Psoas muscle (tissue), 8 donors: Measurements from ENCODE around the gene NR2F2. TPM values are rescaled to one million over a fixed set of nuclear protein-coding genes. Genes with fewer than 3 reads are reported as not detected.

Experiments used
- ATAC-seq, 4 donors: fragments of 200-7000 bp; cut with Tn5 transposase; one replicate each; pipeline ENCODE4 v1.9.1; 2020; ENCODE audit warnings: moderate library complexity in 3 of 4, mild to moderate bottlenecking in 2 of 4
- DNase-seq, 2 donors: peaks; one replicate each; pipeline ENCODE4 v3.0.0-alpha.2; 2020
- H3K27ac ChIP-seq: fragments of 200-600 bp; one replicate; pipeline ENCODE4 v1.8.0; 2022
- H3K27me3 ChIP-seq, 3 donors: fragments of 200-600 bp in 1 of 3; one replicate each; pipeline versions ENCODE4 v1.6.1 to v1.8.0; 2013 to 2022; ENCODE audit warnings: low read length in 2 of 3, mild to moderate bottlenecking in 2 of 3, moderate library complexity in 1 of 3; ENCODE audit not compliant: insufficient read depth in 3 of 3
- H3K36me3 ChIP-seq, 2 donors: fragments of 200-600 bp in 1 of 2; one replicate each; pipeline versions ENCODE4 v1.6.1 to v1.8.0; 2013 to 2022; ENCODE audit warnings: low read depth in 1 of 2, mild to moderate bottlenecking in 1 of 2, moderate library complexity in 1 of 2; ENCODE audit not compliant: insufficient read depth in 1 of 2
- H3K4me1 ChIP-seq: fragments of 200-600 bp; one replicate; pipeline ENCODE4 v1.8.0; 2022
- H3K4me3 ChIP-seq: fragments of 200-600 bp; one replicate; pipeline ENCODE4 v1.8.0; 2022; ENCODE audit warnings: mild to moderate bottlenecking
- H3K9me3 ChIP-seq: fragments of 200-600 bp; one replicate; pipeline ENCODE4 v1.8.0; 2022
- CTCF ChIP-seq: fragments of 200-600 bp; IDR thresholded peaks from one replicate; pipeline ENCODE4 v1.8.0; 2022; ENCODE audit warnings: antibody characterized with exemption
- WGBS, 3 donors: extraction: QIAGEN DNeasy Blood & Tissue Kit; methylation state at CpG; one replicate each; pipeline versions ENCODE4 v1.1.6 to v1.1.7; 2013; 5-methylcytosine and 5-hydroxymethylcytosine counted together
- intact Hi-C, 2 donors: fragments of 100-400 bp; cut with DNase I; formaldehyde crosslinking; loops; one replicate each; pipeline versions ENCODE4 v1.11.0 to v1.14.2; 2022
- polyA plus RNA-seq, 3 donors: library from polyadenylated mRNA; stranded (reverse); fragments of 200-250 nt; gene quantifications; one replicate each; pipeline ENCODE4 v1.2.3, GENCODE V29; 2013
- total RNA-seq, 4 donors: library from RNA; stranded (reverse); fragmentation: NEBNext Ultra II Directional in 2 of 4; extraction: Animal tissue kit (Norgen Biotek cat#: 25700) in 2 of 4; gene quantifications; one replicate each; pipeline versions ENCODE4 v1.2.1 to v1.2.4, GENCODE V29; 2021 to 2023
- donor health status: healthy with polysubstance abuse.
- donor health status: DM: no; HTN: no; CAD: no; lungs with moderate emphysema.
- donor health status: Bipolar disorder and iron deficiency.
- donor health status: healthy.
- donor health status: DM: yes; HTN: yes; CAD: no.
- donor health status: DM: no; HTN: no; CAD: no.
- donor health status: DM: no; HTN: no; CAD: no.
- donor health status: DM: yes; HTN: yes; CAD: no.

NR2F2 gene
- total and polyA plus RNA-seq, 7 donors, result 10.3 to 20.1 (median 14.7) TPM

DNA sequence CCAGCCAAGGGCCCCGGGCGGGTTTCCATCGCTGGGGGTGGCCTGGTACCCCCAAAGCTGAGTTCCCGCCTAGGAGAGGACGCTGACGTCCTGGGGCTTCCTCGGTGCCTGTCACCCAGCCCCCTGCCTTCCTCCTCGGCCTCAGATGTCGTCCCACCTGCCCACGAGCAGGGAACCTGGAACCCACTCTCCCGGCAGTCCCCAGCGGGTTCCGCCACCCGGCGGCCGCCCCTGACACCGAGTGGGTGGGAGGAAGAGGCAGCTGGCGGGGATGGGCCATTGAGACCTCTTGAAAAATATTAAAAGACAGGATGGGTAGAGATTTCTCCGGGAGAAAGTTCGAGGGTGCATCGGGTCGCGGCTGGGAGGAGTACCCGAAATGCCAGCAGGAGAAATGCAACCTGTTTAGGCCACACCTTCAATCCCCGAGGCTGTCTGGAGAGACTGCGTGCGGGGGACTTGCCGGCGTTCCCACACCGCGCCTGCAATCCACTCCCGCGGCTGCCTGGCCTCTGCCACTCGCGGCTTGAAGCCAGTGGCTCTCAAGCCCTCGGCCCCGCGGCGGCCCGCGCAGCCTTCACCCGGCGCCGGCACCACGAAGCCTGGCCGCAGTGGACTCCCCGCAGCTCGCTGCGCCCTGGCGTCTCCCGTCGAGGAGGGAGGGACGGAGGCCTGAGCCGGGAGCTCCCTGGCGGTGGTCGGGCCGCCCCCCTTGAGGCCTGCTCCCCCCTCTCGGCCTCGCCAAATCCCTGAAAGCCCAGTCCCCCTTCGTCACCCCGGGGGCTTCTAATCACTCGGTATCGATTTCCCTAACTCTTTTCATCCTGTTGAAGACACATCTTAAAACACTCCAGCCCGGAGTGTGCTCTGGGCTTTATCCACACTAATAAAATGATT lies 8.6 kb upstream of the NR2F2 start:
- TF ChIP-seq CTCF, result no peak
- ATAC-seq (peak; percentile 45 to 52 (median 49)), DNase-seq (peak; percentile 29 to 57)
- H3K4me1 ChIP-seq, result no peaks in the 10 kb centered on the region
- WGBS, 3 donors, result 4 to 5% (median 4%) methylated on average over 39 to 64 of the region's 64 CpGs
- peak overlapping the region; percentile 64 for H3K4me3 ChIP-seq
- no peaks in the 10 kb centered on the region for H3K36me3 ChIP-seq
- H3K9me3 ChIP-seq, result no peaks in the 10 kb centered on the region
- peaks cover 0 to 95% (median 26%) of the 10 kb centered on the region in 3 donors for H3K27me3 ChIP-seq
- H3K27ac ChIP-seq, result peak overlapping the region; percentile 70
- intact Hi-C loops, result loop anchor here (10.0 kb wide), 3 partner anchors 267 to 1433 kb away; no protein-coding TSS in a partner anchor

DNA sequence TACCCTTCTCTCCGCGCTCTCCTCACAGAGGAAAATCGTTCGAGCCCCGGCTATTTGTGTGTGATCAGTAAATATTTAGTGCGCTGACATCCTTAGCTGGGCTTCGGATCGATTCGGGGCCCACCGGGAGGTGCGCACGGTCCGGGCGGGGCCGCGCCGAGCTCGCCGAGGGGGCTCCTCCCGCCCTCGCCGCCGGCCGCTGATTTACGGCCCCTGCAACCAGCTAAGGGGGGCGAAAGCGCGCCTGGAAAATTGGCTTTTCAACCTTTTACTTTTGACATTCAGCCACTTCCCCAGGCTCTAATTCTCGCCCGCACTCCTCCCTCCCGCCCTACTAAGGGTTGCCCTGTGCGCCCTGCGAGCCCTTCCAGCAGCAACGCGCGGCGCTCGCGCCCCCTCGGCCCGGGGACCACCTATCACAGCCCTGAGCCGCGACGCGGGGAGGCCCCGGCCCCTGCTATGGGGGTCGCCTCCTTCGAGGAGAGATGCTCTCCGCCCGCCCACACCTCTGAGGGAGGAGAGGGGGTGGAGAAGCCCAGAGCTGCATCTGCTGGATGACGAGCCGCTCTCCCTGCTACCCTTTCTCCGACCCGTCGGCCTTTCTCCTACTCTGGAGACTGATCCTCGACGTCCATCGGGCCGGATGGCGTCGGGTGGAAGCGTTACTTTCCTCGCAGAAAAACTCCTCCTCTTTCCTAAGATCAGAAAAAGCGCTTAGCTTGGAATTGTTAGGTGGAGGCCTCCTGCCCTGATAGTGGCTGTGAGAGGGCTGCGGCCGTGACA lies 7.8 kb upstream of the NR2F2 start:
- H3K27ac ChIP-seq, result peak overlapping the region; percentile 70
- WGBS, 3 donors, result 30 to 33% (median 30%) methylated on average over 66 of the region's 66 CpGs
- no peaks in the 10 kb centered on the region for H3K4me1 ChIP-seq
- H3K4me3 ChIP-seq, result peak overlapping the region; percentile 64
- no peaks in the 10 kb centered on the region for H3K36me3 ChIP-seq
- TF ChIP-seq CTCF, result no peak
- intact Hi-C loops, result loop anchor here (10.0 kb wide), 3 partner anchors 268 to 1432 kb away; no protein-coding TSS in a partner anchor
- H3K9me3 ChIP-seq, result no peaks in the 10 kb centered on the region
- DNase-seq, result peak; percentile 27 to 54
- peak in 1 of 4 donors; percentile 5 for ATAC-seq
- H3K27me3 ChIP-seq, result peaks cover 0 to 90% (median 24%) of the 10 kb centered on the region in 3 donors

GRCh38 chr15:96323319-96324145 lies 7.0 kb upstream of the NR2F2 start:
- H3K27me3 ChIP-seq, result peaks cover 0 to 81% (median 24%) of the 10 kb centered on the region in 3 donors
- no peaks in the 10 kb centered on the region for H3K4me1 ChIP-seq
- DNase-seq, result no peak
- ATAC-seq, result no peak
- intact Hi-C loops, result loop anchor here (10.0 kb wide), 3 partner anchors 269 to 1431 kb away; no protein-coding TSS in a partner anchor
- H3K36me3 ChIP-seq, result no peaks in the 10 kb centered on the region
- TF ChIP-seq CTCF, result no peak
- no peaks in the 10 kb centered on the region for H3K9me3 ChIP-seq
- H3K27ac ChIP-seq, result peak overlapping the region; percentile 77
- 78 to 85% (median 84%) methylated on average over 29 of the region's 29 CpGs for WGBS, 3 donors
- H3K4me3 ChIP-seq, result peak overlapping the region; percentile 92

DNA sequence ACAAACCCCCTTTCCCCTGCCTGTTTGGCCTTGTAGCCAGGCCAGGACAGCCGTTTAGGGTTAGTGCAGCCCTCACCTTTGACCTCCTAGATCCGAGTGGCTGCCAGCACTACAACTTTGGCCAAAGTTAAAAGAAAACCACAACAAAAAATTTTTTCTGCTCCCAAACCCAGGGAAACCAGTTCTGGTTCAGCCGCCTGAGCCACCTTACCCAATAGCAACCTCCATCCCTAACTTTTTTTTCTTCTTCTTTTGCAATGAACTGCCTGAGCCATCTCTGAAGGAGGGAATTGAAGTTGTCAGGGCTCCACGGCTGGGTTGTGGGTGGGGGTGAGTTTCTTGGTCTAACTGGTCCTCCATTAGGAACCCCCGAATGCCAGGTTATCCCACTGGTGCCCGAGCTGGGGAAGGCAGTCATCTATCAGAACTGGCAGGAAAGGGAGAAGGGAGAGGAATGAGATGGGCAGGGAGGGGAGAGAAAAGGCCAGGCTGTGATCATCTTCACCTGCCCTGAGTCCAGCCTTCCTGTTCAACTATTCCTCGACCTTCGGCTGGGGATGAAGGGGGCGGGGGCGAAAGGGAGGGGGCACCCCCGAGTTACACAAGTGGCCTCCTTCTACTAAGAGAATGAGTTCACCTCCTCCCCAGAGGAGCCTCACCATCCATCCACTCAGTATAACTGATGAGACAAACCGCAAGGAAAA lies 6.2 kb upstream of the NR2F2 start:
- 63 to 69% (median 68%) methylated on average over 12 of the region's 12 CpGs for WGBS, 3 donors
- Histone ChIP-seq H3K4me3 (peak overlapping the region; percentile 92), H3K4me1 (no peaks in the 10 kb centered on the region), H3K9me3 (no peaks in the 10 kb centered on the region), H3K36me3 (no peaks in the 10 kb centered on the region), H3K27ac (peak overlapping the region; percentile 77), H3K27me3 (peaks cover 0 to 73% (median 24%) of the 10 kb centered on the region in 3 donors)
- DNase-seq, result no peak
- no peak for TF ChIP-seq CTCF
- no peak for ATAC-seq
- intact Hi-C loops, result loop anchor here (10.0 kb wide), 3 partner anchors 270 to 1430 kb away; no protein-coding TSS in a partner anchor
